HG03520 (cell line): ENCODE measurements around the gene TBRG4.
"Not testable (repeated sequence)": the region's sequence is repeated elsewhere in the genome, so short reads cannot be mapped to it uniquely, and the experiment has no call there.

ENCODE experiments used
- ATAC-seq: cut with Tn5 transposase; IDR thresholded peaks from one replicate; pipeline ENCODE4 v1.9.1; 2021; ENCODE audit warnings: mild to moderate bottlenecking, moderate library complexity; ENCODE audit not compliant: unreplicated experiment

TBRG4 gene

GRCh38 chr7:45118292-45118691 lies 6.8 kb upstream of the TBRG4 start:
- no peak for ATAC-seq

GRCh38 chr7:45117582-45117981 lies 6.1 kb upstream of the TBRG4 start:
- ATAC-seq, result no peak

GRCh38 chr7:45116048-45116447 lies 4.6 kb upstream of the TBRG4 start:
- no peak for ATAC-seq

GRCh38 chr7:45114926-45115325 lies 3.4 kb upstream of the TBRG4 start:
- no peak for ATAC-seq

- not testable (repeated sequence) for ATAC-seq
Observed at GRCh38 chr7:45114257-45114656, 2.8 kb upstream of the TBRG4 start.

GRCh38 chr7:45112648-45113047 lies 1.2 kb upstream of the TBRG4 start:
- ATAC-seq, result no peak

GRCh38 chr7:45108863-45109262 lies 2.6 kb downstream of the TBRG4 start:
- no peak for ATAC-seq

- ATAC-seq, result no peak
Observed at GRCh38 chr7:45107356-45107755, 4.1 kb downstream of the TBRG4 start.

GRCh38 chr7:45106820-45107219 lies 4.7 kb downstream of the TBRG4 start:
- ATAC-seq, result no peak

GRCh38 chr7:45105588-45106188 lies 5.8 kb downstream of the TBRG4 start:
- ATAC-seq, result no peak

- ATAC-seq, result no peak
Observed at GRCh38 chr7:45104844-45105587, 6.5 kb downstream of the TBRG4 start.

GRCh38 chr7:45103958-45104843 lies 7.3 kb downstream of the TBRG4 start:
- no peak for ATAC-seq

- no peak for ATAC-seq
Observed at GRCh38 chr7:45102785-45103712, 8.4 kb downstream of the TBRG4 start.

GRCh38 chr7:45101748-45102147 lies 9.7 kb downstream of the TBRG4 start:
- no peak for ATAC-seq

GRCh38 chr7:45100761-45101480 lies 10.6 kb downstream of the TBRG4 start:
- ATAC-seq, result no peak

GRCh38 chr7:45099891-45100760 lies 11.4 kb downstream of the TBRG4 start:
- ATAC-seq, result no peak

- ATAC-seq, result no peak
Observed at GRCh38 chr7:45098983-45099839, 12.3 kb downstream of the TBRG4 start.

- ATAC-seq, result no peak
Observed at GRCh38 chr7:45092931-45093235, 18.6 kb downstream of the TBRG4 start.
